Caco-2 (cell line): ENCODE data around the gene UCP3. TPM values are rescaled to one million over a fixed set of nuclear protein-coding genes. Genes with fewer than 3 reads are reported as not detected.

ENCODE experiments used
- BruUV-seq: library from RNA; stranded (reverse); fragments of 400-500 nt; replicated peaks from 2 replicates; lab custom pipeline; 2021; lab: Mats Ljungman, UMichigan
- CTCF ChIA-PET: fragments of 300-600 bp; sonication (Branson Sonifier 250); formaldehyde crosslinking; loops from one replicate; lab custom pipeline; 2022; ENCODE audit warnings: antibody characterized with exemption; lab: Charles Lee
- POLR2A ChIA-PET: fragments of 300-600 bp; sonication (Branson Sonifier 250); formaldehyde crosslinking; loops from one replicate; lab custom pipeline; 2022; ENCODE audit warnings: antibody characterized with exemption; lab: Charles Lee
- DNase-seq, 2 experiments: peaks; one replicate each; pipeline versions ENCODE4 v3.0.0 to v3.0.0-alpha.2; 2020 to 2022
- H3K27me3 ChIP-seq: replicated peaks from 2 replicates; pipeline ENCODE4 v1.6.0; 2011; ENCODE audit warnings: low read length; ENCODE audit not compliant: control insufficient read depth, insufficient read depth
- H3K36me3 ChIP-seq: 2 replicates; pipeline ENCODE4 v1.5.1; 2011; ENCODE audit warnings: low read length; ENCODE audit not compliant: control insufficient read depth, insufficient read depth
- H3K4me1 ChIP-seq: fragments of 250-450 bp; sonication (Bioruptor Pico); 2 replicates; pipeline ENCODE4 v1.5.1; 2020; ENCODE audit warnings: mild to moderate bottlenecking
- H3K4me3 ChIP-seq: 2 replicates; pipeline ENCODE4 v1.5.1; 2011; ENCODE audit warnings: low read depth, mild to moderate bottlenecking, control low read depth, low read length
- H3K9me3 ChIP-seq: fragments of 250-450 bp; sonication (Bioruptor Pico); 2 replicates; pipeline ENCODE4 v1.5.1; 2020; ENCODE audit warnings: mild to moderate bottlenecking, moderate library complexity
- H3K27ac Mint-ChIP-seq: one replicate; pipeline ENCODE4 v1.8.0; 2022; ENCODE audit warnings: mixed read lengths; ENCODE audit not compliant: unreplicated experiment
- H3K27me3 Mint-ChIP-seq: one replicate; pipeline ENCODE4 v1.8.0; 2022; ENCODE audit warnings: mixed read lengths; ENCODE audit not compliant: insufficient read depth, unreplicated experiment
- H3K36me3 Mint-ChIP-seq: one replicate; pipeline ENCODE4 v1.8.0; 2022; ENCODE audit warnings: mild to moderate bottlenecking, mixed read lengths; ENCODE audit not compliant: insufficient read depth, unreplicated experiment
- H3K4me1 Mint-ChIP-seq: one replicate; pipeline ENCODE4 v1.8.0; 2022; ENCODE audit warnings: low read depth, mixed read lengths; ENCODE audit not compliant: unreplicated experiment
- H3K4me3 Mint-ChIP-seq: one replicate; pipeline ENCODE4 v1.8.0; 2022; ENCODE audit warnings: mild to moderate bottlenecking, moderate library complexity, mixed read lengths; ENCODE audit not compliant: unreplicated experiment
- H3K9me3 Mint-ChIP-seq: one replicate; pipeline ENCODE4 v1.8.0; 2022; ENCODE audit warnings: mixed read lengths; ENCODE audit not compliant: unreplicated experiment
- CTCF ChIP-seq, 2 experiments: fragments of 200-600 bp in 1 of 2; IDR thresholded peaks; 1 replicate in 1 of 2; 2 replicates in 1 of 2; pipeline versions ENCODE4 v1.5.1 to v1.8.0; 2011 to 2022; ENCODE audit warnings: antibody characterized with exemption in 1 of 2, control low read depth in 1 of 2, inconsistent platforms in 1 of 2, low read depth in 1 of 2, low read length in 1 of 2, mild to moderate bottlenecking in 1 of 2, moderate library complexity in 1 of 2; ENCODE audit not compliant: insufficient read depth in 1 of 2, severe bottlenecking in 1 of 2, unreplicated experiment in 1 of 2
- intact Hi-C: fragments of 100-400 bp; cut with micrococcal nuclease; formaldehyde crosslinking; loops from one replicate; pipeline ENCODE4 v1.10.0; 2022; ENCODE audit not compliant: unreplicated experiment
- total RNA-seq: library from RNA; stranded (reverse); gene quantifications from 2 replicates; pipeline ENCODE4 v1.2.3, GENCODE V29; 2022

The UCP3 gene
- total RNA-seq, 1 experiment from 2014 or later: 1.2 TPM

- intact Hi-C loops: no loop called here
- Mint-ChIP-seq H3K4me1 (no peaks in the 10 kb centered on the region), H3K36me3 (no peaks in the 10 kb centered on the region), H3K4me3 (no peak overlapping the region), H3K27me3 (no peaks in the 10 kb centered on the region), H3K27ac (no peak overlapping the region), H3K9me3 (no peaks in the 10 kb centered on the region)
- BruUV-seq: no TSS peak
- Histone ChIP-seq H3K9me3 (no peaks in the 10 kb centered on the region), H3K4me1 (no peaks in the 10 kb centered on the region), H3K27me3 (no peaks in the 10 kb centered on the region), H3K36me3 (no peaks in the 10 kb centered on the region), H3K4me3 (no peak overlapping the region)
- POLR2A ChIA-PET: no interaction called here
- no peak for TF ChIP-seq CTCF (IDR thresholded peaks at IDR 0.05; ENCODE audit: insufficient read depth in 1 of 2, low read depth in 1 of 2, low read length in 1 of 2, severe bottlenecking in 1 of 2, unreplicated experiment in 1 of 2)
- no peak for DNase-seq
- CTCF ChIA-PET: no interaction called here
Measured at GRCh38 chr11:73995731-73996130, 13.2 kb downstream of the UCP3 start.

- Mint-ChIP-seq H3K4me3 (no peak overlapping the region), H3K36me3 (no peaks in the 10 kb centered on the region), H3K27ac (no peak overlapping the region), H3K27me3 (no peaks in the 10 kb centered on the region), H3K9me3 (no peaks in the 10 kb centered on the region), H3K4me1 (no peaks in the 10 kb centered on the region)
- ChIA-PET POLR2A (no interaction called here), CTCF (no interaction called here)
- Histone ChIP-seq H3K4me3 (no peak overlapping the region), H3K27me3 (no peaks in the 10 kb centered on the region), H3K9me3 (no peaks in the 10 kb centered on the region), H3K36me3 (no peaks in the 10 kb centered on the region), H3K4me1 (no peaks in the 10 kb centered on the region)
- intact Hi-C loops: no loop called here
- no peak for DNase-seq
- no peak for TF ChIP-seq CTCF (IDR thresholded peaks at IDR 0.05; ENCODE audit: insufficient read depth in 1 of 2, low read depth in 1 of 2, low read length in 1 of 2, severe bottlenecking in 1 of 2, unreplicated experiment in 1 of 2)
- BruUV-seq: no TSS peak
Measured at GRCh38 chr11:73995247-73995646, 13.6 kb downstream of the UCP3 start.

GRCh38 chr11:73991471-73992006, 17.3 kb downstream of the UCP3 start:
- no TSS peak for BruUV-seq
- no peak for DNase-seq
- H3K9me3 ChIP-seq: no peaks in the 10 kb centered on the region
- Mint-ChIP-seq H3K27me3 (no peaks in the 10 kb centered on the region), H3K9me3 (no peaks in the 10 kb centered on the region), H3K4me3 (no peak overlapping the region), H3K36me3 (no peaks in the 10 kb centered on the region), H3K4me1 (no peaks in the 10 kb centered on the region), H3K27ac (no peak overlapping the region)
- ChIA-PET POLR2A (no interaction called here), CTCF (no interaction called here)
- no peaks in the 10 kb centered on the region for H3K36me3 ChIP-seq
- intact Hi-C loops: no loop called here
- H3K27me3 ChIP-seq: no peaks in the 10 kb centered on the region
- no peak overlapping the region for H3K4me3 ChIP-seq
- H3K4me1 ChIP-seq: no peaks in the 10 kb centered on the region
- TF ChIP-seq CTCF (IDR thresholded peaks at IDR 0.05; ENCODE audit: insufficient read depth in 1 of 2, low read depth in 1 of 2, low read length in 1 of 2, severe bottlenecking in 1 of 2, unreplicated experiment in 1 of 2): no peak
